ENCODE data around the gene WDR17.
"Not testable (repeated sequence)": the region's sequence is repeated elsewhere in the genome, so short reads cannot be mapped to it uniquely, and the experiment has no call there.

The WDR17 gene

DNA sequence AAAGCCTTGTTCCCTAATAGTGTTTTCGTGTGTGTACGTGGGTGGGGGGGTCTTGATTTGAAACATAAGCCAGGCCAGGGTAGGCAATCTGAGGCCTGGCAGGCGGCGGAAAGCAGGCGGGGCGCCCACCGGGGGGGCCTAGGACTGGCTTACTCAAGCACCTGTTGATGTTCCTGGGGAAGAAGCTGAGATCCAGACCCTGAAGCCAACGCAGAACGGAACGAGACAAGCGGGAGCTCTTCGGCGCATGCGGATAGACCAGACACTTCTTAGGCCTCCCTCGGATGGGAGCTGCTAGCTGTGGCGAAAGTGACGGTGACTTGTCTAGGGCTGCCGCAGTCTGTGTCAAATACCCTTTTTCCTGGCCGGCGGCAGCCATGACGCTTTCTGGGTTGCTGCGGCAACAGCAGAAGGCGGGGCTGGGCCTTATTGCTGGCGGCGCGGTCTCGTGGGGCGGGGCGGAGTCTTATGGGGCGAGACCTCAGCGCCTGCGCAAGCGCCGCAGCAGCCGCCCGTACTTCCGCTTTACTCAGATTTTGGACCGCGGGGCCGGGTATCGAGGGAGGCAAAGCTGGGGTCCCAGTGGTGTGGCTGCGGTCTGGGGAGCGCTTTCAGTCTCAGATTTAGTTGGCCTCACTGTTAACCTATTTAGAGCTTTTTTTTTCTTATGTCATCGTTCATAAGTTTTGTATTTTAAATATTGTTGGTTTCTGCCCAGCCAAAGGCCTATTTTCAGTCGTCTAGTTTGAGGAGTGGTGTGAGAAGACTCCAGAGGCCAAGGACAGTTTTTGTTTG lies 129.7 kb downstream of the WDR17 start, which contains the start of gene SPATA4:
TSS of gene SPATA4 (minus strand) at position 402 of the 795 bp plus-strand sequence. CDS start at position 379, 23 bp downstream.
- peak; percentile 89 for DNase-seq

DNA sequence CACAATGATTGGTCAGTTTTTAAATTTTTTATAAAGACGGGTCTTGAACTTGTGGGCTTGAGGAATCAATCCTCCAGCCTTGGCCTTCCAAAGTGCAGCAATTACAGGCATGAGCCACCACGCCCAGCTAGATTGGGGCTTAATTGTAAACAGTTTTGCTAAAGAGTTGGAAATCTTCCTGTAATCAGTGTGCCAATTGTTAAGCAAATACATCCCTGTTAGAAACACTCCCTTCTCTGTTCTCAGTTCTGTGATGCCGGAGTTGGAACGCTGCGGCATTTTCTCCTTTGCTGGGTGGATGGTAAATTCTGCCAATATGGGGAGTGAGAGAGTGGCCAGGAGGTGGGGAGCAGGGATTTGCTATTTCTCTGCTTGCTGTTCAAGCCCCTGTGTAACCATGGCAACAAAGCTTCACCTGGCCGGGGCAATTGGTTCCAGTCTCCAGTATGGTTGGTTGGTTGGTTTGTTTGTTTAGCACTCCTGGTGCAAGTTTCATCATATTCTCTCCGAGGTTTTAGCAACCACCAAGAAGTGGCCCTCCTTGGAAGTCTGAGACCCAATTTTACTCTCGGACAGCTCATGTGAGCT lies 132.8 kb downstream of the WDR17 start:
- no peak for DNase-seq

DNA sequence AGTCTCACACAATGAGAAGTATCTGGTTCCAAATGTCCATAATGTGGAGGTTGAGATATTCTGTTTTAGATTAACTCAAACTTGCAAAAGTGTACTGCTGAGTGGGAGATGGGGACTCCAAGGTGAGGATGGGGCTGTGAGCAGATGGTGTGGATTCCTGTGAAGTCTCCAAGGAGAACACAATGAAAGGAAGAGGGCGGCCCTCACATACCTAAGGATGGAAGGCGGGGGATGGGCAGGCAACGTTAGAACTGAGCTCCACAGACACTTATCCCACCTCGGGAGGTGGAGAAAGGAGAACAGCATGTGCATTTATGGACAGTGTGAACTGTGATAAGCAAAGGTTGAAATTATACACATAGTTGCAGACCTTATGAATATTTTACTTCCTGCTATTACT lies 139.7 kb downstream of the WDR17 start:
- DNase-seq = no peak

DNA sequence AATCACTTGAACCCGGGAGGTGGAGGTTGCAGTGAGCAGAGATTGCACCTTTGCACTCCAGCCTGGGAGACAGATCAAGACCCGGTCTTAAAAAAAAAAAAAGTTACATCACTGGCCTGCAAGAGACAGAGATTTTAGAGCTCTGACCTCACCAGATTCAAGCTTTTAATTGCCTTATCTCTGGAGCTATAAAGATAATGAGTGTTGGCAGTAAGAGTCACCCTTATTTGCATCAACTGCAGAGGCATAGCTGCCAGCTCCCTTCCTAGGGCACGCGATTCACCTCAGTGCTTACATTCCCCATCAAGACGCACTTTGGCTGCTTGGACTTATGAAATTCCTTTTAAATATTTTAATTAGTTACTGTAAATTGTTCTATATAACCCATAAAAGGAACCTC lies 142.2 kb downstream of the WDR17 start:
- no peak for DNase-seq

DNA sequence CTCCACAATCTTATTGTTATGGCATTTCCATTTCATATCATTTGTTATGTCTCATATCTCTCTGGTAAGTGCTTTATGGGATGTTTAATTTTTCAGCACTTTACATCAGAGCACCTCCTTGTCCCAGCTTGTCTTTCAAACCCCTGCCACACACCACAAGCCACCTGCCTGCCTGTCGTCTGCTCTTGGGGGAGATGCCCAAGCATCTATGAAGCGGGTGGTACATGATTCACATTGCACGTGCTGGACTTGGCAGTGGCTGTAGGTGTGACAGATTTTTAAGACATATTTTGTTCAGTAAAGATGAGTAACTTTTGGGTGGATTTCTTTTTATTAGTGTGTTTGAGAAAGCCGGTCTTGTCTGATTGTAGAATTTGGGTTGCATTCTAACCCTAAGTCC lies 143.9 kb downstream of the WDR17 start:
- DNase-seq = no peak

DNA sequence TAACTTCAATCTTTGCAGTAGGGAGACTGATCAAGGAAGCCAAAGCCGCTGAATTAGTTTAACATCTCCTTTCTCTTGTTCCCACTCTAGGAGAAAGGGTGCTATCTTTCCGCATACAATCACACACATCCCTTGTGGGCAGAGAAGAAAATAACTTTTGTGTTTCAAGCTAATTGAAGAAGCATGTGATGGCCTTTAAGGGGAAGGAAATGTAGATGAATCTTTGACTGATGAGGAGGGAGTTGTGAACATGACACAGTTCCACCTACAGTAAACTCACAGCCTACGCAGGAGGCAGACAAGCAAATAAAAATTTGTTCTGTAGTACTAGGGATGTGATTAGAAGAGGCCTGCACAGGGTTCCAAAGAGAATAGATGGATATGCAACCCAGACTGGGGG lies 144.5 kb downstream of the WDR17 start:
- DNase-seq = no peak

DNA sequence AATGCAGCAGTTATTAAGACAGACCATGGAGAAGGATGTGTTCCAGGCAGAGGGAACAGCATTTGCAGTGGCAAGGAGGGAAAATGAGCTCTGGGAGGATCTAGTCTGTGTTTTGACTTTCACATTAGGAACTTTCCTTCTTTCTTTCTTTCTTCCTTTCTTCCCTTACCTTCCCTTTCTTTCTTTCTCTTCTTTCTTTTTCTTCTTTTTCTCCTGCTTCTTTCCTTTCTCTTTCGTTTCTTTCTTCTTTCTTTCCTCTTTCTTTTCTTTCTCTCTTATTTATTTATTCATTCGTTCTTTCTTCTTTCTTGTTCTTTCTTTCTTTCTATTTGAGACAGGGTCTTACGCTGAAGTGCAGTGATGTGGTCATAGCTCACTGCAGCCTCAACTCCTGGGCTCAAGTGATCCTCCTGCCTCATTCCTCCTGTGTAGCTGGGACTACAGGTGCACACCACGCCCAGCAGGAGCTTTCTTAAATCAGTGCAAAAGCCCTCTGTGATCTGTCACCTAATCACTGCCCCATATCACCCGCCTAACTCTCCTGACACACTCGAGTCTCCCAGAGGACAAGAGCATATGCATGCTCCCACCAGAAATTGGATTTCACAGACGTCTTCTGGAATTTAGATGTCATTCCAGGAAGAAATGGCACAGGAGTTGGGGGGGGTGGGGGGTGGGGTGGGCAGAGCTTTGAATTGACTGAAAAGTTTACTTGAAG lies 145.1 kb downstream of the WDR17 start:
- DNase-seq = no peak

DNA sequence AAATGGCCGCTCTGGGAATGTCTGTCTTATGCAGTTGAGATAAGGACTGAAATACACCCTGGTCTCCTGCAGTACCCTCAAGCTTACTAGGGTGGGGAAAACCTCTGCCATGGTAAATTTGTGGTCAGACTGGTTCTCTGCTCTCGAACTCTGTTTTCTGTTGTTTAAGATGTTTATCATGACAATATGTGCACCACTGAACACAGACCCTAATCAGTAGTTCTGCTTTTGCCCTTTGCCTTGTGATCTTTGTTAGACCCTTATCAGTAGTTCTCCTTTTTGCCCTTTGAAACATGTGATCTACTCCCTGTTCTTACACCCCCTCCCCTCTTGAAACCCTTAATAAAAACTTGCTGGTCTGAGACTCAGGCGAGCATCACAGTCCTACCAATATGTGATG lies 146.7 kb downstream of the WDR17 start:
- not testable (repeated sequence) for DNase-seq

DNA sequence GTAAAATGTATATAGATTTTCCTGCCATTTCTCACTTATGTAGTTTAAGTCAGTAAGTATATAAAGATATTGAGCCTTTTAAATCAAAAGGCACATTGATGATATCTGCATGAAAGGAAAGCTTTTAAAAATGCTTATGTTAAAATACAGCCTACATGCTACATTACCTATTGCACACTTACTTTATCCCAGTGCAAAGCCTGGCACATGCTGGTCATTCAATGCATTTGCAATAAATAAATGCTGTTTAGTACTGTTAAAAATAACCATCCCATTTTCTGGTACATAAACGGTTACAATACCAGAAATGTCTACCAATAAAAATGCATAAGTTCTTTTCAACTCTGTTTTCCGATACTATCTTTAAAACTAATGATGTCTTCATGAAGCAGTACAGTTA lies 151.9 kb downstream of the WDR17 start:
- no peak for DNase-seq

DNA sequence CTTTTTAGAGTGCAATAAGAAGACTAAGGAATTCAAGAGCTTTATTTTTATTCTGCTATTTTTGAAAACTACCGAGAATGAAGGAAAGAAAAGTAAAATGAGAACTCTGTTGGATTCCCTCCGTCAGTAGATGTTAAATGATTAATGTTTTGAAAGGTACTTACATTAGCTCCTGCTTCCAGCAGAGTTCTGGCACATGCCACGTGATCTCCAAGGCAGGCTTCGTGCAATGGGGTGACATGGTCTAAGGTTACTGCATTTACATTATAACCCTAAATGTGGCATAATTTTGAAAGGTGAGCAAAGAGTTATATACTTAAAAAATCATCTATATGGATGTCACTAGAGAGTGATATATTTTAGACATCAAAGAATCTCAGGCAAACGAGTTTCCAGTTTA lies 156.5 kb downstream of the WDR17 start:
- DNase-seq = no peak

DNA sequence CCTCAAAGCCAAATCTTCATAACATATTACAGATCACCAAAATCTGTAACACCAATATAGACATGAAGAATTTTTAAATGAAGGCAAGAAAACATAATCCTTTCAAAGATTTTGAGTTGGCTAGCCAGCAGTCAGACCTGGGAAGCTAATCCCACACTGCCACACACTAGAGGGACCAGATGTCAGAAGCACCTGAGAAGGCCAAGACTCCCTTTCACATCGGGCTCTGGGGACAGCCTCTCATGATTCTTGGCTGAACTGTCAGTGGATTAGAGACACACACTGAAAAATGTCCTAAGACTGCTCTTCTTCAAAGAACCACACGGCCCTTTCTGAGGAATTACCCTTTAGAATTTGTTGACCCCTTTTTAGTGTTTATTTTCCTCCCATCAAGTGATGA lies 157.9 kb downstream of the WDR17 start:
- DNase-seq = no peak

DNA sequence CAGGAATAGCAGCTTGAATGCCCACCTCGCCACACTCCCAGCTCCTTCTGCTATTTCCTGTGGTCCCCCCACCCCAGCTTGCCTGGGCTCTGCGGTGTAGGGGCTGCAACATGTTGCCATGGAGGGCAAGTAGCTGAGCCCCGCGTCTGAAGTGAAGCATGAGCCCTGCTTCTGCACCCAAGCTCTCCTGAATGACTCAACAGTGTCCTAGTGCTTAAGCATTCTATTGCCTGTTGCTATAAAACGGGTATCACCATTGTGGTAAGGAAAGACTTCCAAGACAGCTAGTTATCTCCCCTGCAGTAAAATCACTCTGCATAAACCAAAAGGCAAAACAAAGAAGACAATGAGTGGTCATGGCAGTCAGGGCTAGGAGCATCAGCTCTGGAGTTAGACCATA lies 161.1 kb downstream of the WDR17 start:
- DNase-seq = no peak

DNA sequence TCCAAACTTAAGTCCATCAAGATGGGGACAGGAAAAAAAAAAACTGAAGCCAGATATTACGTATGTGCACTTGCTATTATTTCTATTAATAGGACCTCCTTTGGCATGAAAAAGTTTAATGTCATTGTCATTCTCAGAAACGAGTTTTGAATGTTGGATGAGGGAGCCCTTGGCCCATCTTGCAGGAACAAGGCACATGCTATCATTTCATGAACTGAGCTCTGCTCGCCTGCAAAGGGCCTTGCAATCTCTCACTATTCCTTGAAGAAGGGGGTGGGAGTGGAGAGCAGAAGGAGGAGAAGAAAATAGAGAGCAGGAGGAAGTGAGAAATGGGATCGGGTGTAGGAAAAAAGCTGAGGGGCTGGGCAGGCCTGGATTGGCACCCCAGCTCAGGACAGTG lies 164.0 kb downstream of the WDR17 start:
- DNase-seq = no peak
